Measurements from ENCODE around the gene PADI2. TPM values are rescaled to one million over a fixed set of nuclear protein-coding genes. Genes with fewer than 3 reads are reported as not detected.

The PADI2 gene
- total and polyA plus RNA-seq, 2 donors (not counting 3 experiments of a cell fraction or from before 2014, with no cell fraction given), result not detected

DNA sequence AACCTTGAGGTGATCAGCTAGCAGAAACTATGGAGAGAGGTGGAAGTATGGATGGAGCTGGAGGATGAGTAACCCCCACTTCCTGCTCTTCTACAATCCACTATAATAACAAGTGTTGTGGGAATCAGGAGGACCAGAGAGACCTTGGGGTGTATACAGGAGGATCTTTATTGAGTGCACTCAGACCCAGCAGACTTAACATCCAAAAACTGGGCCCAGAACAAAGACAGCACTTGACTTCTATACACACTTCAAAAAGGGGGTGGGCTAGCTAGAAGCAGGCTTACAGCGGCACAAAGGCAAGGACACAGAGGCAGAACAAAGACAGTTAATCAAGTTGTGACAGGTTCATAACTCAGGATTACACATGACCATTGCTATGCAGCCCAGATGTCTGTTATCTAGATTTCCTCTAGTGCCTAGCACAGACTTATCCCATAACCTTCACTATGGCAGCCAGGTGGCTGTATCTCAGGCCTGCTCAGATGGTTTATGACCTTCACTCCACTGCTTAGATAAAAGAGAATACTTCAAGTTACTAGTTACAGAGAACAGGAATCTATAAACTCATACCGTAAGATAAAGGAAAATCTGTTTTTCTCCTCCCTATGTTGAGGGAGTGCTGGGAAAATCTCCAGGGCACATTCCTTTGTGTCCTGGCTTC, 36.1 kb upstream of the PADI2 start:
- dilution Hi-C loops (cut with MboI; ENCODE audit: extremely low pct_ligation_motif_present, low sequenced_read_pairs) (no loop called here), intact Hi-C loops (cut with micrococcal nuclease) (no loop called here)
- H3K79me2 ChIP-seq (ENCODE audit: control insufficient read depth, insufficient read depth, low read length), result no peaks in the 10 kb centered on the region
- H3K27me3 ChIP-seq (ENCODE audit: control insufficient read depth in 2 of 2, insufficient read depth in 2 of 2, low read length in 2 of 2), result peaks cover 0 to 2% of the 10 kb centered on the region in 2 experiments
- H3K4me3 ChIP-seq (replicated peaks in 1 of 3; ENCODE audit: insufficient read depth in 1 of 3, low read depth in 1 of 3, low read length in 3 of 3), result no peak overlapping the region
- H3K27ac ChIP-seq (ENCODE audit: insufficient read depth, low read depth, low read length), result no peak overlapping the region
- H3K36me3 ChIP-seq (ENCODE audit: control insufficient read depth in 2 of 2, extremely low read depth in 1 of 2, insufficient read depth in 2 of 2, low read length in 2 of 2), result no peaks in the 10 kb centered on the region
- FAIRE-seq (no peak), DNase-seq (ENCODE audit: low read depth, low spot score) (no peak)
- no peaks in the 10 kb centered on the region for H3K9me1 ChIP-seq (replicated peaks; ENCODE audit: control insufficient read depth, extremely low read depth, insufficient read depth, low read length)
- no peak overlapping the region for H2AFZ ChIP-seq (ENCODE audit: low read depth, low read length)
- TF ChIP-seq, protein P1, sequence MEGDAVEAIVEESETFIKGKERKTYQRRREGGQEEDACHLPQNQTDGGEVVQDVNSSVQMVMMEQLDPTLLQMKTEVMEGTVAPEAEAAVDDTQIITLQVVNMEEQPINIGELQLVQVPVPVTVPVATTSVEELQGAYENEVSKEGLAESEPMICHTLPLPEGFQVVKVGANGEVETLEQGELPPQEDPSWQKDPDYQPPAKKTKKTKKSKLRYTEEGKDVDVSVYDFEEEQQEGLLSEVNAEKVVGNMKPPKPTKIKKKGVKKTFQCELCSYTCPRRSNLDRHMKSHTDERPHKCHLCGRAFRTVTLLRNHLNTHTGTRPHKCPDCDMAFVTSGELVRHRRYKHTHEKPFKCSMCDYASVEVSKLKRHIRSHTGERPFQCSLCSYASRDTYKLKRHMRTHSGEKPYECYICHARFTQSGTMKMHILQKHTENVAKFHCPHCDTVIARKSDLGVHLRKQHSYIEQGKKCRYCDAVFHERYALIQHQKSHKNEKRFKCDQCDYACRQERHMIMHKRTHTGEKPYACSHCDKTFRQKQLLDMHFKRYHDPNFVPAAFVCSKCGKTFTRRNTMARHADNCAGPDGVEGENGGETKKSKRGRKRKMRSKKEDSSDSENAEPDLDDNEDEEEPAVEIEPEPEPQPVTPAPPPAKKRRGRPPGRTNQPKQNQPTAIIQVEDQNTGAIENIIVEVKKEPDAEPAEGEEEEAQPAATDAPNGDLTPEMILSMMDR (IDR thresholded peaks at IDR 0.05; ENCODE audit: extremely low read depth in 1 of 2, insufficient read depth in 1 of 2, low read depth in 1 of 2, low read length in 2 of 2), result no peak
- no peak for TF ChIP-seq POLR2AphosphoS5 (IDR thresholded peaks at IDR 0.05; ENCODE audit: insufficient read depth, low read depth, low read length)
- TF ChIP-seq, protein P2, sequence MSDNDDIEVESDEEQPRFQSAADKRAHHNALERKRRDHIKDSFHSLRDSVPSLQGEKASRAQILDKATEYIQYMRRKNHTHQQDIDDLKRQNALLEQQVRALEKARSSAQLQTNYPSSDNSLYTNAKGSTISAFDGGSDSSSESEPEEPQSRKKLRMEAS (IDR thresholded peaks at IDR 0.05; ENCODE audit: insufficient read depth, insufficient read length), result no peak
- TF ChIP-seq EZH2 (IDR thresholded peaks at IDR 0.05; ENCODE audit: borderline replicate concordance, low read depth, low read length, severe bottlenecking), result no peak
- no peak for TF ChIP-seq FOS (IDR thresholded peaks at IDR 0.05; ENCODE audit: borderline replicate concordance, insufficient read depth, low read length)
- no peak for TF ChIP-seq MYC (IDR thresholded peaks at IDR 0.05; ENCODE audit: low read depth, low read length)
- no peak for TF ChIP-seq GATA2 (IDR thresholded peaks at IDR 0.05; ENCODE audit: insufficient read depth, insufficient read length, low read depth, low read length)
- TF ChIP-seq POLR2A (IDR thresholded peaks at IDR 0.05; ENCODE audit: low read depth, low read length), result no peak
- TF ChIP-seq JUN (IDR thresholded peaks at IDR 0.05; ENCODE audit: borderline replicate concordance, insufficient read depth, insufficient read length, low read depth), result no peak
- no peaks in the 10 kb centered on the region for H3K9me3 ChIP-seq (replicated peaks; ENCODE audit: control insufficient read depth, insufficient read depth, low read length)
- CTCF ChIA-PET, result no interaction called here
- no peaks in the 10 kb centered on the region for H3K4me1 ChIP-seq (ENCODE audit: control insufficient read depth, extremely low read depth, insufficient read depth, low read length)
- H4K20me1 ChIP-seq (replicated peaks; ENCODE audit: control insufficient read depth, extremely low read depth, insufficient read depth, low read length), result no peaks in the 10 kb centered on the region
- no TSS peak for BruUV-seq (replicated peaks)
- no peak overlapping the region for H3K4me2 ChIP-seq (ENCODE audit: insufficient read depth, low read length)
- POLR2A ChIA-PET, result no interaction called here
- H3K9ac ChIP-seq (replicated peaks; ENCODE audit: extremely low read depth, insufficient read depth, low read length), result no peak overlapping the region
